A172 (cell line): ENCODE results near the gene SLC26A1. TPM values are rescaled to one million over a fixed set of nuclear protein-coding genes. Genes with fewer than 3 reads are reported as not detected.

Experiments
- DNase-seq: peaks from one replicate; pipeline ENCODE4 v3.0.0-alpha.2; 2015; ENCODE audit warnings: low spot score
- total RNA-seq: library from RNA; depleted of rRNA; stranded (reverse); fragments of >200 nt; shearing (Covaris generic); gene quantifications from 2 replicates; pipeline ENCODE4 v1.2.3, GENCODE V29; 2014; rRNA removed

The SLC26A1 gene
- 0.41 TPM in 1 of 2 replicates, not detected in the other for total RNA-seq

DNA sequence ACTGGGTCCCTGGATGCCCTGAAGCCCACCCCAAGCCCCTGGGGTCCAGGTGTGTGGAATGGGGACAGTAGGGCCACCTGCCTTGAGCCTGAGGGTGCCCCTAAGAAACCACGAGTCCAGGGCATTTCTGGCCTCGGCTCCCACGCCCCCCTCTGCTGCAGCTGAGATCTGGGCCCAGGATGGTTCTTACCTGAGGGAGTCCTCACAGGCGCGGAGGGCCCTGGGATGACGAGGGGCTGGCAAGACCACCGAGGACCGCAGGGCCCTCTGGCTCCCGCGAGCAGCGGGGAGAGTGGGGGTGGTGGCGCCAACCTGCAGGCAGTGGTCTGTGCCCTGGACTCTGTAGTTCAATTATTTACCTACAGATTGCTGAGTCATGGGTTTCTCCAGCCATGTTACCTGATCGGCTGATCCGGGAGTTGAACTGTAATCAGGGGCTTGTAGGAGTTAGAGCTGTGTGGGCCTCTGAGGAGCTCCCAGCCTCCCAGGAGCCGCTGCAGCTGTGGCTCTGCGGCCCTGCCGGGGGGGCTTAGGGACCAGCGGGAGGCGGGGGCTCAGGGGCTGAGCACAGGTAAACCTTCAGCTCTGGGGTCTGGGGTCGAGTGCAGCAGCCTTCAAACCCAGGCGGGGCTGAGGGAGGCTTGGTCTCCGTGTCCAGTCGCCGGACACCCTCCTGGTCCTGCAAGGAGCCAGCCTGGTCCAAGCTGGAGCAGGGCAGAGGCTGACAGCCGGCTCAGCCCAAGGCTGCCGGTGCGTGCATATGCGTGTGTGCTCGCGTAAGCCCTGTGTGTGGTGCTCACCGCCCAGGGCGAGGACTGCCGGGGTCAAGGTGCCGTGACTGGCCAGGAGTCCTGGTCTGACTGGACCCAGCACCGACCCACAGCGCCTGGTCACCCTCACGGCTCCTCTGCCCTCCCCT, at the start of gene SLC26A1:
Gene SLC26A1, minus strand, starts transcription at position 294 of the 919 bp plus-strand sequence. CDS start 1,701 bp downstream, outside the sequence.
- no peak for DNase-seq

- no peak for DNase-seq
These were observed 49.3 kb upstream of the SLC26A1 start for GRCh38 chr4:1042352-1043055.

- DNase-seq: no peak
These were observed 48.7 kb upstream of the SLC26A1 start for GRCh38 chr4:1041936-1042330.

GRCh38 chr4:1041147-1041935, 48.1 kb upstream of the SLC26A1 start:
- peak; percentile 59 for DNase-seq

- no peak for DNase-seq
These were observed 47.3 kb upstream of the SLC26A1 start for GRCh38 chr4:1040344-1041146.

GRCh38 chr4:1039493-1040343, 46.5 kb upstream of the SLC26A1 start:
- peak; percentile 43 for DNase-seq

DNA sequence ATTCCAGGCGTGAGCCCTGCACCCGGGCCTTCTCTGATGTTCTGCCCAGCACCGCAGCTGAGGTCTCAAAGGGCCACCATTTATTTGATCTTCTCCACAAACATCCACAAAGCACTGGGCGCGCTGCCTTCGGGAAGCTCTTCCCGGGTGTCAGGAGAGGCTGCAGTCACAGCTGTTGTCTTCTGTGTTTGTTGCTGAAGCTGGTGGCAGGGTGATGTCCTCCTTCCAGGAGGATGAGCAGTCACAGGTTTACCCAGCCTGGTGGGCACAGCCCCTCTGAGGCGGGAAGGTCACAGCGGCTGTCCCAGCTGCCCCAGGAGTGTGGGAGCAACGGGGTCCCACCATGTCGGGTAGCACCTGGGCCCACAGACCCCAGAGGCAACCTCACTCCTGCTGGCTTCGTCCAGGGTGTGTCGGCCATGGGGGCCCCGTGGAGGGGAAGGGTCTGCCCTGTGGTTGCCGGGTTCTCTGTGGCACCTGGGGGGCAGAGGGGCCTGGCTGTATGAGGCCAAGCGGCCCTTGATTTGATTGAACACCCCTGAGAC, 45.8 kb upstream of the SLC26A1 start:
- DNase-seq: no peak

GRCh38 chr4:1036976-1037810, 44.0 kb upstream of the SLC26A1 start:
- no peak for DNase-seq

- no peak for DNase-seq
These were observed 42.9 kb upstream of the SLC26A1 start for GRCh38 chr4:1036095-1036494.

DNA sequence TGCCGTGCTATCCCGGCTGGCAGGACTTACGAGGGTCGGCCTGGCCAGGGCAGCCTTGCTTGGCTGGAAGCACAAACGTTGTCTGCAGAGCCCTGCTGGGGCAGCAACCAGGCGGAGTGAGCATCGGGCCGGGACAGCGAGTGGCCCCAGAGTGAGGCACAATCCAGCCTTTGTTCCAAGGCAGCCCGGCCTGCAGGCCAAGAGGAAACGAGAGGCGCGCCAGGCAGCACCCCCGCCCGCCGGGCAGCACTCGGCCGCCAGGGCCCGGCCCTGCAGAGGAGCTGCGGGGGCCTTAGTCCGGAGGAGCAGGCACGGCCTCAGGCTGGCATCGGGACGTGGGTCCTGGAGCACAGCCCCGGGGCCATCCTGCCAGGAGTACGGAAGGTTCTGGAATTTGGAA, 42.3 kb upstream of the SLC26A1 start:
- no peak for DNase-seq

- peak; percentile 52 for DNase-seq
These were observed 40.8 kb upstream of the SLC26A1 start for GRCh38 chr4:1033840-1034551.

- DNase-seq: no peak
These were observed 39.7 kb upstream of the SLC26A1 start for GRCh38 chr4:1032861-1033260.

GRCh38 chr4:1031956-1032795, 39.0 kb upstream of the SLC26A1 start:
- no peak for DNase-seq

GRCh38 chr4:1031346-1031745, 38.1 kb upstream of the SLC26A1 start:
- DNase-seq: no peak

- no peak for DNase-seq
These were observed 37.4 kb upstream of the SLC26A1 start for GRCh38 chr4:1030559-1030958.

DNA sequence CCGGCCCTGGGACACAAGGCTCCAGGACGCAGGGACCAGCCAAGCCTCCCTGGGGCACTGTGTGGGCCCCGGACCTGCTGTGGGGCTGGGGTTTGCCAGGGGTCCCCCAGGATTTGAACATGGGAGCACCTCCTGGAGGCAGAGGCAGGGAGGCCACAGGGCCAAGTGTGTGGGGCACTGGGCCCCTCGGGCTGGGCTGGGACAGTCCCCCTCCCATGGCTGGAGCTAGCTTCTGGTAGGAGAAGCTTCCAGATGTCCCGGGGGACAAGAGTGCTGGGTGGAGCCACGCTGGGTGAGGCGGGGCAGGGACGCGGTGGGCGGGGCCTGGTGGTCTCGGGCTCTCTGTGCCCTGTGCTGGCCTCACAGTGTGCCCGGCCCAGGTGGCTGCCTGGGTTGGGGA, 36.8 kb upstream of the SLC26A1 start:
- DNase-seq: no peak

DNA sequence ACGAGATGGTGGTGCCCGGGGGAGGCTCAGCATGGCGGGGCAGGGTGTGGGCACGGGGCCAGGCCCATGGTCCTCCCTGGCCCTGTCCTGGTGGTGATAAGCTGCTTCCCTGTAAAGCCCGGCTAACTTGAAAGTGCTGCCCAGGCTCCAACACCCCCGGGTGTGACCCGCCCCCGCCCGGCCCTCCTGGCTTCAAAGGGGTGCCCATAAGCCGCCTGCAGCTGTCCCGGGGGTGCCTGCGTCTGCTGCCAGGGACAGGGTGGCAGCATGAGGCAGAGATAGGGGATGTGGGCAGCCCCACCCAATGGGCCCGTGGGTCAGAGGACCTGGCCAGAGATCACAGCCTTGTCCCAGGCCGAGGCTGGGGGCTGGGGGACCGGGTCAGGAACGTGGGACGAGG, 36.3 kb upstream of the SLC26A1 start:
- no peak for DNase-seq
